HepG2 (cell line): ENCODE data around the gene PLCB4. TPM values are rescaled to one million over a fixed set of nuclear protein-coding genes. Genes with fewer than 3 reads are reported as not detected.

Source experiments
- CAMTA2 ChIP-seq: sonication (generic); formaldehyde crosslinking; IDR thresholded peaks from 2 replicates; pipeline ENCODE4 v1.4.0; 2020; ENCODE audit warnings: mild to moderate bottlenecking, missing genetic modification reagents, borderline replicate concordance
- HMGXB3 ChIP-seq: sonication (generic); formaldehyde crosslinking; IDR thresholded peaks from 2 replicates; pipeline ENCODE4 v1.4.0; 2020; ENCODE audit warnings: missing genetic modification reagents, borderline replicate concordance
- PRDM4 ChIP-seq: sonication (generic); formaldehyde crosslinking; IDR thresholded peaks from 2 replicates; pipeline ENCODE4 v1.9.0; 2021; ENCODE audit warnings: missing genetic modification reagents, borderline replicate concordance
- TFDP2 ChIP-seq: sonication (generic); formaldehyde crosslinking; IDR thresholded peaks from 2 replicates; pipeline ENCODE4 v1.4.0; 2020; ENCODE audit warnings: missing genetic modification reagents
- TSC22D2 ChIP-seq: sonication (generic); formaldehyde crosslinking; IDR thresholded peaks from 2 replicates; pipeline ENCODE4 v1.5.1; 2020; ENCODE audit warnings: missing genetic modification reagents, mild to moderate bottlenecking, borderline replicate concordance
- ZFP41 ChIP-seq: sonication (generic); formaldehyde crosslinking; IDR thresholded peaks from 2 replicates; pipeline ENCODE4 v1.4.0; 2020; ENCODE audit warnings: mild to moderate bottlenecking, missing genetic modification reagents, borderline replicate concordance
- ZNF441 ChIP-seq: sonication (generic); formaldehyde crosslinking; IDR thresholded peaks from 2 replicates; pipeline ENCODE4 v1.7.0; 2021; ENCODE audit warnings: missing genetic modification reagents, borderline replicate concordance
- polyA plus RNA-seq, 8 experiments: library from polyadenylated mRNA; depleted of rRNA in 3 of 8; stranded (reverse) in 7 of 8; unstranded in 1 of 8; fragments of >200 nt; fragmentation: Illumina TruSeq in 4 of 8; extraction: Trizol in 4 of 8; gene quantifications; 2 replicates each; pipeline versions ENCODE4 v1.2.1 to v1.2.3, GENCODE V29; 2011 to 2016; ENCODE audit warnings: low read depth in 4 of 8, missing spikeins in 1 of 8, mixed read lengths in 1 of 8; ENCODE audit not compliant: insufficient read depth in 1 of 8
- total RNA-seq, 5 experiments: library from RNA; depleted of rRNA; stranded (reverse); fragments of >200 nt; fragmentation: Illumina TruSeq; extraction: Trizol; gene quantifications; 2 replicates each; pipeline ENCODE4 v1.2.3, GENCODE V29; 2016; ENCODE audit warnings: low read depth in 1 of 5

Gene PLCB4
- total and polyA plus RNA-seq, 2 of the 13 experiments (the other 11 are each of a cell fraction or from before 2014, with no cell fraction given) = 0.01 TPM; not detected in 1

GRCh38 chr20:9339708-9340107 is 270.8 kb downstream of the PLCB4 start (continued):
- no peak for TF ChIP-seq HMGXB3 (CRISPR knock-in tag)
- TF ChIP-seq ZNF441 = no peak
- no peak for TF ChIP-seq ZFP41 (CRISPR knock-in tag)
- TF ChIP-seq CAMTA2 = no peak
- TF ChIP-seq TFDP2 (CRISPR knock-in tag) = no peak
- TF ChIP-seq PRDM4 (CRISPR knock-in tag) = no peak
- no peak for TF ChIP-seq TSC22D2 (CRISPR knock-in tag)
